Adipose tissue (tissue), 3 donors: ENCODE results near the gene CHD3. TPM values are rescaled to one million over a fixed set of nuclear protein-coding genes. Genes with fewer than 3 reads are reported as not detected.

Source experiments
- H3K27ac ChIP-seq: one replicate; pipeline ENCODE4 v1.5.1; 2013; ENCODE audit warnings: low read depth, low read length
- WGBS, 3 donors: extraction: QIAGEN DNeasy Blood & Tissue Kit; methylation state at CpG; one replicate each; pipeline ENCODE4 v1.1.7; 2013; 5-methylcytosine and 5-hydroxymethylcytosine counted together
- polyA plus RNA-seq, 3 donors: library from polyadenylated mRNA; stranded (reverse); fragments of 200-250 nt; gene quantifications; one replicate each; pipeline ENCODE4 v1.2.3, GENCODE V29; 2013
- donor health status: healthy with polysubstance abuse.
- donor health status: Bipolar disorder and iron deficiency.
- donor health status: healthy.

The CHD3 gene
- polyA plus RNA-seq, 3 donors = 38.4 to 169 (median 39.4) TPM

- 1 to 3% (median 3%) methylated on average over 30 of the region's 30 CpGs for WGBS, 3 donors
- peak overlapping the region; percentile 61 for H3K27ac ChIP-seq
These were observed 2.2 kb upstream of the CHD3 start for GRCh38 chr17:7886227-7887037.

GRCh38 chr17:7887038-7887481 is 1.5 kb upstream of the CHD3 start:
- H3K27ac ChIP-seq = no peak overlapping the region
- 2% methylated on average over 8 of the region's 8 CpGs for WGBS, 3 donors

DNA sequence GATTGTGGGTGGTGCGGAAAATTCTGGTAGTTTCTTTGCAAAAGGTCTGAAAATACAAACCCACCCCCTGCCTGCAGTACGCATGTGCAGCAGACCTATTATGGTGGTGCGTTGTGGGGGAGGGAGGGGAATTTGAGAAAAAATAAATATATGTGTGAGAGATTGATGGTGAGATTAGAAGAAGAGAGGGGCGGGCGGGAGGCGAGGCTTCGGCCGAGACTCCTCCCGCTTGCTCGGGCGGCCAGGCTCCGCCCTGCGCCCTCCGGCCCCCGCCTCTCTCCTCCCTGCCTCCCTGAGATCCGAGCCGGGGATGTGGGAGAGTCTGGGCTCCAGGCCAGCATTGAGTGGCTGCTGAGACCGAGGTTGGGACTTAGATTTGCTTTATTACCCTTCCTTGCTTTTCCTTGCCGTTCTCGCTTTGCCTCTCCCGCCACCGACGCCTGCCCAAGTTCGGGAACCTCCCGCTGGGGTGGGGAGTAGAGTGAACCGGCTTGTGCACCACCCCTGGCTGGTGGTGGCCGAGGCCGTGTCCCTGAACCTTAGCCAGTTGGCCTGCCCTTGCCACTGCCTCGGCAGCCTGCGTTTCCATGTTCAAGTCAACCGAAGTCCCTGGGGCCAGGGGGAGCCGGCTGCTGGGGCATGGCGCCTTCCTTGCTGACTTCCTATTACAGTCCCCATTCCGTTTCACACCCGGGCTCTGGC is 956 bp upstream of the CHD3 start:
- 0 to 2% (median 1%) methylated on average over 24 to 35 of the region's 35 CpGs for WGBS, 3 donors
- H3K27ac ChIP-seq = peak overlapping the region; percentile 21

DNA sequence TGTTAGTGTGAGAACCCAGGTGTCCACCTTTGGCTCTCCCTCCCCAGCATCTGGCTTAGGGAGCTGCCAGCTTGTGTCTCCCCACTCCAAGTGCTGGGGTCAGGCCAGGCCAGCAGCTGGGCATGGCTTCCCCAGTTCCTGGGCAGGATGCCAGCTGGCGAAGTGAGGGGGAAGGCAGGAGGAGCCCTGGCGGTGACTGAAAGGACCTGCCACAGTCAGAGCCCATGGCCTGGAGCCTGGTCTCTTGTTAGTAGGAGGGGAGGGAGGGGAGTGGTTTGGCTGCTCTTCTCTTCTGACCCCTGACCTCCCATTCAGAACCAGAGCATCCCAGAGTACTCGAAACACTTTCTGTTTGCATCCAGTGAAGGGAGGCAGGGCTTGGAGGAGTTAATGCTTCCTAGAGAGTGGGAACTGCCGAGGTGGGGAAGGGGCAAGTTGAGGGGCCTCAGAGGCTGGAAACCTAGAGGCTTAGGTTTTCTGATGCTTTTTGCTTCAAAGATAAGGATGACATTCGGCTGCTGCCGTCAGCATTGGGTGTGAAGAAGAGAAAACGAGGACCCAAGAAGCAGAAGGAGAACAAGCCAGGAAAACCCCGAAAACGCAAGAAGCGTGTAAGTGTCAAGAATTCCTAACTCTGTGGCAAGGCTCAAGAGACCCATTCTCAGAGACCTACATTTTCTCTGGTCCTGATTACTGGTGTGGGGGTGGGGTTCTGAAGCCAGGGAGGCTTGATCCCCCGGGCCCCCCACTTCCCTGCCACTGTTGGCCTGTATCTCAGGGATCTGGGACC is 772 bp downstream of the CHD3 start:
- peak overlapping the region; percentile 21 for H3K27ac ChIP-seq
- WGBS, 3 donors = 19 to 33% (median 20%) methylated on average over 11 of the region's 11 CpGs

- no peak overlapping the region for H3K27ac ChIP-seq
- WGBS, 3 donors = 88 to 94% (median 89%) methylated on average over 15 of the region's 15 CpGs
These were observed 4.7 kb downstream of the CHD3 start for GRCh38 chr17:7893187-7893880.

DNA sequence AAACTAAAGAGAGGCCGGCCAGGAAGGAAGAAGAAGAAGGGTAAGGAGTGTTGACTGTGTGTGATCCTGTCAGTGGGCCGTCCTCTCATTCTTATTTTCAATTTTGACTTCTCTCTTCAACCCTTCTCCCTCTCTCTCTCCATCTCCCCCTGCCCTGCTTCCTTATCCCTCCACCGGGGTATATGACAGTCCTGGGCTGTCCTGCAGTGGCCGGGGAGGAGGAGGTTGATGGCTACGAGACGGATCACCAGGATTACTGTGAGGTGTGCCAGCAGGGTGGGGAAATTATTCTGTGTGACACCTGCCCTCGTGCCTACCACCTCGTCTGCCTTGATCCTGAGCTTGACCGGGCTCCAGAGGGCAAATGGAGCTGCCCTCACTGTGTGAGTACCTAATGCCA is 5.6 kb downstream of the CHD3 start:
- no peak overlapping the region for H3K27ac ChIP-seq
- 89 to 96% (median 91%) methylated on average over 8 to 9 of the region's 9 CpGs for WGBS, 3 donors

DNA sequence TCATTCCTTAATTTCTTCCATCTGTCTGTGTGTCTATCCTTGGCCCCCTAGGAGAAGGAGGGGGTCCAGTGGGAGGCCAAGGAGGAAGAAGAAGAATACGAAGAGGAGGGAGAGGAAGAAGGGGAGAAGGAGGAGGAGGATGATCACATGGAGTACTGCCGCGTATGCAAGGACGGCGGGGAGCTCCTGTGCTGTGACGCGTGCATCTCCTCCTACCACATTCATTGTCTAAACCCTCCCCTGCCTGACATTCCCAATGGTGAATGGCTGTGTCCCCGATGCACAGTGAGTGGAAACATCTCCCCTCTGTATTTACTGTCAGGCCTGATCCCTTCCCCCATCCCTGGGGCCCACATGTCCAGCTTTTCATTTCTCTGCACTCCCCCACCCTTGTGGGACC is 6.3 kb downstream of the CHD3 start:
- WGBS, 3 donors = 79 to 91% (median 88%) methylated on average over 8 of the region's 8 CpGs

DNA sequence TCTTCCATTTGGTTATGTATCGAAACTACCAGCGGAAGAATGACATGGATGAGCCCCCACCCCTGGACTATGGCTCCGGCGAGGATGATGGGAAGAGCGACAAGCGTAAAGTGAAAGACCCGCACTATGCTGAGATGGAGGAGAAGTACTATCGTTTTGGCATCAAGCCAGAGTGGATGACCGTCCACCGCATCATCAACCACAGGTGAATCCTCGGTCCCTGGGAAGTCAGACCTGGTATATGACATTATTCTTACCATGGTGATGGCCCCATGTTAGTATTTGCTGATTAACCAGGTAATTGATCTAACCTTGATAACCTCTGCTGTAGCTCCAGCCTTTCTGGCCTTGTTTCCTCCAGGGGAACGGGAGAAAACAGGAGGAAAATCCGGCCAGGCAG is 8.5 kb downstream of the CHD3 start:
- no peak overlapping the region for H3K27ac ChIP-seq
- 78 to 88% (median 86%) methylated on average over 13 of the region's 13 CpGs for WGBS, 3 donors

More for the DNA sequence above, 6.3 kb downstream of the CHD3 start:
- H3K27ac ChIP-seq = no peak overlapping the region

DNA sequence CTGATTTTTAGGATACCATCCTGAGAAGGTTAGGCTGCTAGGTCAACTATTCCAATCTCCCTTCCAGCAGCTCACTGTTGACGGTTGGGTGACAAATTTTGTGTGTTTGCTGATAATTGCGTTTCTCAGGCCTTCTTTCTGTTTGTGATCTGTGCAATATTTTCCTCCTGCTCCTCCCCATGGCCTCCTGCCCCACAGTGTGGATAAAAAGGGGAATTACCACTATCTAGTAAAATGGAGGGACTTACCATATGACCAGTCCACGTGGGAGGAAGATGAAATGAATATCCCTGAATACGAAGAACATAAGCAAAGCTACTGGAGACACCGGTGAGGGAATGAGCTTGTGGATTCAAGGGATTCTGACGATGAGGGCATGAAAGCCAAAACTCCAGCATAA is 9.2 kb downstream of the CHD3 start:
- WGBS, 3 donors = 32 to 41% (median 39%) methylated on average over 6 of the region's 6 CpGs
- no peak overlapping the region for H3K27ac ChIP-seq

DNA sequence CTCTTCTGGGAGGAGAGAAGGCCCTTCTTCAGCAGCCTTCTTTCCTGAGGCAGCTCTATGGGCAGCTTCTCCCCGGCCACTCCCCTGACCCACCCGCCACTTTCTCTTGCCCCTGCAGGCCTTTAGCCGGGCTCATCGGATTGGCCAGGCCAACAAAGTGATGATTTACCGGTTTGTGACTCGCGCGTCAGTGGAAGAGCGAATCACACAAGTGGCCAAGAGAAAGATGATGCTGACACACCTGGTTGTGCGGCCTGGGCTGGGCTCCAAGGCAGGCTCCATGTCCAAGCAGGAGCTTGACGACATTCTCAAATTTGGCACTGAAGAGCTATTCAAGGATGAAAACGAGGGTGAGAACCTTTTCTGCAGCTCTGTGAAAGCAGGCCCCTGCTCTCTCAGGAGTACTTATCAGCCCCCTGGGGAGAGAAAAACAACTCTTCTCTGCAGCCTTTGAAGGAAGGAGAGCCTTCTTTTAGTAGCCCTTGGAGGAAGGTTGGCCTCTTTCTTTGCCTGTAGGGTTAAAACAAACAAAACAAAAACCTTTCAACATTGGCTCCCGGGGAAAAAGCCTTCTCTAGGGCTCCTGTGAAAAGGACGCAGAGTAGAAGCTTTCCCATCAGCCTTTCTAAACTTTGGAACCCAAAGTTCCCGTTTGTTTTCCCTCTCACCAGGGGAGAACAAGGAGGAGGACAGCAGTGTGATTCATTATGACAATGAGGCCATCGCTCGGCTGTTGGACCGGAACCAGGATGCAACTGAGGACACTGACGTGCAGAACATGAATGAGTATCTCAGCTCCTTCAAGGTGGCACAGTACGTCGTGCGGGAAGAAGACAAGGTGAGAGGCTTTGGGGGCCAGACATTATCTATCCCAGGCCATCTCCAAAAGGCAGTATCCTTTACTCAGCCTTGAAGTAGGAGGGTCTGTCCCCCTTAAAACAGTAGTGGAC is 14.8 kb downstream of the CHD3 start:
- H3K27ac ChIP-seq = no peak overlapping the region
- 82 to 87% (median 87%) methylated on average over 22 of the region's 22 CpGs for WGBS, 3 donors

- H3K27ac ChIP-seq = no peak overlapping the region
- WGBS, 3 donors = 91 to 93% (median 93%) methylated on average over 29 of the region's 29 CpGs
These were observed 20.5 kb downstream of the CHD3 start for GRCh38 chr17:7909089-7909488.

DNA sequence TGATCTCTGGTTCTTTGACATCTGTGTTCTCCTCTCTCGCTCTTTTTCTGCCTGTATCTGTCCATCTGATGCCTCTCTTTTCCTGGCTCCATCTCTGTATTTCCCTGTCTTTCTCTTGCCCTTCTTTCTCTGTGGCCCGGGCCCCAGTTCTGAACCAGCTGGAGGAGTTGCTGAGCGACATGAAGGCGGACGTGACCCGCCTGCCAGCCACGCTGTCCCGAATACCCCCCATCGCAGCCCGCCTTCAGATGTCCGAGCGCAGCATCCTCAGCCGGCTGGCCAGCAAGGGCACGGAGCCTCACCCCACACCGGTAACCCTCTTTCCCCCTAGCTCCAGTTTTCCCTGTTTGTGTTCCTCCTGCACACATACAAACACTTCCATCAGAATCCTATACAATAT is 21.7 kb downstream of the CHD3 start:
- H3K27ac ChIP-seq = no peak overlapping the region
- 94 to 97% (median 95%) methylated on average over 15 of the region's 15 CpGs for WGBS, 3 donors

- H3K27ac ChIP-seq = no peak overlapping the region
- 73 to 93% (median 79%) methylated on average over 13 of the region's 13 CpGs for WGBS, 3 donors
These were observed 22.1 kb downstream of the CHD3 start for GRCh38 chr17:7910711-7911110.

- no peak overlapping the region for H3K27ac ChIP-seq
- WGBS, 3 donors = 59 to 85% (median 65%) methylated on average over 9 of the region's 9 CpGs
These were observed 22.5 kb downstream of the CHD3 start for GRCh38 chr17:7911116-7911515.

- no peak overlapping the region for H3K27ac ChIP-seq
- 33 to 37% (median 35%) methylated on average over 3 of the region's 3 CpGs for WGBS, 3 donors
These were observed 24.4 kb downstream of the CHD3 start for GRCh38 chr17:7912927-7913524.

GRCh38 chr17:7915179-7915610 is 26.6 kb downstream of the CHD3 start:
- H3K27ac ChIP-seq = peak overlapping the region; percentile 39
- WGBS, 3 donors = 2 to 3% (median 3%) methylated on average over 15 of the region's 15 CpGs
